Measurements from ENCODE around the gene CAVIN1.

- TF ChIP-seq, protein P1, sequence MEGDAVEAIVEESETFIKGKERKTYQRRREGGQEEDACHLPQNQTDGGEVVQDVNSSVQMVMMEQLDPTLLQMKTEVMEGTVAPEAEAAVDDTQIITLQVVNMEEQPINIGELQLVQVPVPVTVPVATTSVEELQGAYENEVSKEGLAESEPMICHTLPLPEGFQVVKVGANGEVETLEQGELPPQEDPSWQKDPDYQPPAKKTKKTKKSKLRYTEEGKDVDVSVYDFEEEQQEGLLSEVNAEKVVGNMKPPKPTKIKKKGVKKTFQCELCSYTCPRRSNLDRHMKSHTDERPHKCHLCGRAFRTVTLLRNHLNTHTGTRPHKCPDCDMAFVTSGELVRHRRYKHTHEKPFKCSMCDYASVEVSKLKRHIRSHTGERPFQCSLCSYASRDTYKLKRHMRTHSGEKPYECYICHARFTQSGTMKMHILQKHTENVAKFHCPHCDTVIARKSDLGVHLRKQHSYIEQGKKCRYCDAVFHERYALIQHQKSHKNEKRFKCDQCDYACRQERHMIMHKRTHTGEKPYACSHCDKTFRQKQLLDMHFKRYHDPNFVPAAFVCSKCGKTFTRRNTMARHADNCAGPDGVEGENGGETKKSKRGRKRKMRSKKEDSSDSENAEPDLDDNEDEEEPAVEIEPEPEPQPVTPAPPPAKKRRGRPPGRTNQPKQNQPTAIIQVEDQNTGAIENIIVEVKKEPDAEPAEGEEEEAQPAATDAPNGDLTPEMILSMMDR (IDR thresholded peaks at IDR 0.05) = no peak
- no peak for TF ChIP-seq EZH2phosphoT487 (IDR thresholded peaks at IDR 0.05)
Observed at GRCh38 chr17:42358434-42358833, 64.6 kb downstream of the CAVIN1 start.

Data from neural progenitor cell (in vitro differentiated cells).